AG09319 (cell line): ENCODE data around the gene MPND.

Source experiments
- DNase-seq: peaks from one replicate; pipeline ENCODE4 v3.0.0-alpha.2; 2010; ENCODE audit warnings: low read depth; ENCODE audit errors: extremely low read depth
- TF ChIP-seq, protein P1 (sequence below): IDR thresholded peaks from 2 replicates; pipeline ENCODE4 v1.5.1; 2011; ENCODE audit warnings: low read depth, mild to moderate bottlenecking, inconsistent platforms, low read length, moderate library complexity

Gene MPND

DNA sequence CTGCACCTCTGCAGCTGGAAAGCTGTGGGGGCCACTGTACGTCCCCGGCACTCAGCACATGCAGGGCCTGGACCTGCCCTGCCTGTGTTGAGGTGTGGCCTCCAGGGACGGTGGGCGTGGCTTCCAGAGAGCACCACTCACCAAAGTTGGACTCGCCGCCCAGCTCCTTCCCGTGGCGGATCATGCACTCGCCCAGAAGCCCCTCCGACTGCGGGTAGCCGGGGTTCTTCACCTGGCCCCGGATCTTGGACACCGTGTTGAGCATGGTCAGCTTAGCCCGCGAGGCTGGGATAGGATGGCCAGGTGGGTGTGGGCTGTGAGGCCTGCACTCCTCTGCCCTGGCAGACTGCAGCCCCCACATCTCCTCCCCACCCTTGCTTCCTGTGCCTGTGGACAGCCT is 22.0 kb downstream of the MPND start:
- TF ChIP-seq, protein P1, sequence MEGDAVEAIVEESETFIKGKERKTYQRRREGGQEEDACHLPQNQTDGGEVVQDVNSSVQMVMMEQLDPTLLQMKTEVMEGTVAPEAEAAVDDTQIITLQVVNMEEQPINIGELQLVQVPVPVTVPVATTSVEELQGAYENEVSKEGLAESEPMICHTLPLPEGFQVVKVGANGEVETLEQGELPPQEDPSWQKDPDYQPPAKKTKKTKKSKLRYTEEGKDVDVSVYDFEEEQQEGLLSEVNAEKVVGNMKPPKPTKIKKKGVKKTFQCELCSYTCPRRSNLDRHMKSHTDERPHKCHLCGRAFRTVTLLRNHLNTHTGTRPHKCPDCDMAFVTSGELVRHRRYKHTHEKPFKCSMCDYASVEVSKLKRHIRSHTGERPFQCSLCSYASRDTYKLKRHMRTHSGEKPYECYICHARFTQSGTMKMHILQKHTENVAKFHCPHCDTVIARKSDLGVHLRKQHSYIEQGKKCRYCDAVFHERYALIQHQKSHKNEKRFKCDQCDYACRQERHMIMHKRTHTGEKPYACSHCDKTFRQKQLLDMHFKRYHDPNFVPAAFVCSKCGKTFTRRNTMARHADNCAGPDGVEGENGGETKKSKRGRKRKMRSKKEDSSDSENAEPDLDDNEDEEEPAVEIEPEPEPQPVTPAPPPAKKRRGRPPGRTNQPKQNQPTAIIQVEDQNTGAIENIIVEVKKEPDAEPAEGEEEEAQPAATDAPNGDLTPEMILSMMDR = no peak
- no peak for DNase-seq

DNA sequence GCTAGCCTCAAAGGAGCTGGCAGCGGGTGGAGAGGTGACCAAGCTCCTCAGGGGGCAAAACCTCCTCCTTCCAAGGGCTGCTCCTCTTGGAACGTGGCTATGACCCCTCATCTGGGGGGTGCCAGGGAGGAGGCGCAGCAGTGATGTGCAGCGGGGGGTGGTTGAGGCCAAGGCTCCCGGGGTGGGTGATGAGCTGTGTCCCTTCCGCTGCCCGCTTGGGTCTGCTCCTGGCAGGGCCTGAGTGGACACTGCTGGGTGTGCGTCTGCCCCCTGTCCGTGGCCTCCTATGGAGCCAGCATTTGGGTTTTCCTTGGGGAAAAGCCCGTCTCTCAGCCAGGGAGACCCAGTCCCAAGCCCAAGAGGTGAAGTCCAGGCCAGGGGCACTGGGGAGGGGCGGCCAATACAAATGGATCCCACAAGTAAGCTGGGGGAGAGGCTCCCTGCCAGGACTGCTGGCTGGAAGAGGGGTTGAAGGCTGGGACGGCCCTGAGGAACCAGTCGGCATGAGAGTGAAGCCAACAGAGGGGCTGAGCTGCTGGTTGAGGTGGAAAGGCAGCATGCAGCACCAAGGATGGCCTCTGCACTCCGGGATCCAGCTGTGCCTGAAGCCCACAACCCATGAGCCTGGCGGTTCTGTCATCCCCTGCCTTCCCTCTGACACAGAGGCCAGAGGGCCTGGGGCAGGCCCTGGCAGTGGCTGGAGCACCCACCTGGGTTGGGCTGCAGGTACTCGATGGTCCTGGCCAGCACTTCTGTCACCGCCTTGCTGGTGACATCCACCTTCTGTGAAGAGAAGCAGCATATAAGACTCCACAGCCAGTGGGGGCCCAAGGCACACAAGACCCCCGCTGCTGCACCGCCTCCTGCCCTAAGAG is 22.7 kb downstream of the MPND start:
- no peak for DNase-seq
- TF ChIP-seq, protein P1 = no peak

DNA sequence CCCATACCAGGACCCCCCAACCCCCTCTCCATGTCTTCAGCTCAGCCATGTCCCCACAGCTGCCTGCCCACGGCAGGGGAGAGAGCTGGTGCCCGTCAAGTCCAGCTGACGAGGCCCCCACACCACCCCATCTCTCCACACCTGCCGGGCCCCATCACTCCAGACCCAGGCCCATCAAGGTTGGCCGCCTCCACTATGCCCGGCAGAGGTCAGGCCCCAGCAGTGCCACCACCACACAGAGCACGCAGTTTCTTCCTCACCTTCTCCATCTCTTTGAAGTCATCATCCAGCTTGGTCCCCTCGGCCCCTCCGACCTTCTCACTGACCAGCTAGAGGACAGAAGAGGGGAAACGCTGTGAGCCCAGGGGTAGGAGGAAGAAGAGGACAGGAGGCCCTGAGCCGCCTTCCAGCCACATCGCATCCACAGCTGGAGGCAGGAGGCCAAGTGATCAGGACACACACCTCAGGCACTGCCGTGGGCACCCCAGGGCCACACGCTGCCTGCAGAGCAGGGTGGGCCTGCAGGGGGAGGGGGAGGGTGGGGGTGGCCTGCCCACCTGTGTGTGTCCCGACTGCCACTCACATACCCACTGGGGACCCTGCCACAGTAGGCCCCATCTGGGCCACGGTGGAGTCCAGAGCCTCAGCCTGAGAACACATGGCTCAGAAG is 23.4 kb downstream of the MPND start:
- no peak for DNase-seq
- TF ChIP-seq, protein P1 = no peak

DNA sequence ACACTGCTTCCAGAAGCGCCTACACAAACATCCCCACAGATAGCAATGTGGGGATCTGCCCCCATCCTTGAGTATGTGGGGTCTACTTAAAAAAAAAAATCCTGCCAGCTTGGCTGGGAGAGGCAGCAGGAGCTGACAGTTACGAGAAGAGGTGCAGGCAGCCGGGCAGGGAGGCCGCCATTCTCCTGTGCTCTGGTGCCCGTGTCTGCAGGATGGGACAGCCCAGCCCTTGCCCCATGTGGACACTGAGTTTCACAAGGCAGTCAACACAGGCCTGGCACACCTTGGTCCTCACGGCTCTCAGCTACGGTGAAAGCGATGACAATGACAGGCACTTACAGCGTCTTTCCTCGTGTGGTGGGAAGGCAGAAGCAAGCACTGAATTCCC is 24.0 kb downstream of the MPND start:
- TF ChIP-seq, protein P1 = no peak
- DNase-seq = no peak

DNA sequence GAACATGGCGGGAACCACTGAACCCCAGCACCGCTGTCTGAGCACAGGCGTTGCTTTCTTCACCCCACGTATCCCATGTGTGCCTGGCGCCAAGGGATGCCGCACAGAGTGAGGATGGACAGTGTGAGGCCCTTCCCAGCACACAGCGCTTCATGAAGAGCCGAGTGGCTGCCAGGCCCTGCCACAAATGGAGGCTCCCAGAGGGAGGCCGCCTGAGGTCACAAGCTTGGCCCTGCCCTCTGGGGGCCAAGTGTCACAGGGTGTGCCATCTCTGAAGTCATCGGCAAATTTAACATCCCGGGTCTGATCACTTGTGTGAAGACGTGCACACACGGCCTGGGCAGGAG is 24.4 kb downstream of the MPND start:
- TF ChIP-seq, protein P1 = no peak
- no peak for DNase-seq

DNA sequence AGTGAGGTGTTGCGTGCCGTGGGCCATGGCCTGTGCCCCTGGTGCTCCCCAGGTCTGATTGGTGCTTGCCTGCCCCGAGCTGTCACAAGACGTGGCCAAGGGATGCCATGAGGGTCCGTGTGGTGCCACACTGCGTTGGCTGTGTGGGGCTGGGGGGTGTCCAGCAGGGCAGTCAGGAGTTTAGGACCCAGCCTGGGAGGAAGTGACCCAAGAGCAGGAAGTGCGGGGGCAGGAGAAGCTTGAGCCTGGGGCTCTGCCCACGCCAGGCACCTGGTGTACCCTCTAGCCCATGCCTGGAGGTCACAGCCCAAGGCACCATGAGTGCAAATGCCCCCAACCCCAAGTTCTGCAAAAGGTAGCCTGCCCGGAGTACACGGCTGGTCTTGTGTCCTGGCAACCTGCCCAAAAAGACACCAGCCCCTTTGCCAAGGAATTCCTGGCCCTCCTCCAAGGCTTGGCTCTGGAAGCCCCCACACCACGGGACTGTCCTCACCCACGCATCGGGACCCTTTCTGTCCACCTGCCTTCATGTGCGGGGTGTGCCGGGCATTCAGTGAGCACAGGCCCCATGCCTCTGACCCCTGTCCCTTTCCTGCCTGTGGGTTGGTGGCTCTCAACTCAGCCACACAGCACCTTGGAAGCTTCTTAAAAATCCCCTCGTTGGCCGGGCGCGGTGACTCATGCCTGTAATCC is 24.9 kb downstream of the MPND start:
- TF ChIP-seq, protein P1 = no peak
- no peak for DNase-seq
